DMS 273 (cell line): ENCODE results near the gene MED12L.

Experiments
- DNase-seq: peaks from one replicate; lab custom pipeline; 2025; ENCODE audit not compliant: unreplicated experiment; lab: John Stamatoyannopoulos, UW

Gene MED12L

DNA sequence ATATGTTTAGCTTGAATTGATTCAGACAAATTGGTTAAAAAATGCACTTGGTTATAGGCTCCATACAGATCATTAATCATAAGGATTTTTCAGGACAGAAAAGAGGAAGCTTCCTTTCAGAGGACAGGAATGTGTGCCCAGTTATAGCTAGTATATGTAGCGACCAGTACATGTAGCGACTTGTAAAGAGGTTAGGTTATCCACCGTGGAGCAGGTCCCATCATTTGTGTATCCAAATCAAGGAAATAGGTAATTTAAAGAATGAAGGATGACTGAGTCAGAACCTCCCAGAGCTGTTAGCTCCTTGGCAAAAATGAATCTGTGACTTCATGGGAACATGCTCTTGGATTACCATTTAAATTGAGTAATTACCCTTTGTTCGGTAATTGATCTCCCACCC lies 314.9 kb downstream of the MED12L start:
- DNase-seq, result no peak

- no peak for DNase-seq
Measured at GRCh38 chr3:151402349-151402748, 316.9 kb downstream of the MED12L start.

- no peak for DNase-seq
Measured at GRCh38 chr3:151403246-151403645, 317.8 kb downstream of the MED12L start.

- no peak for DNase-seq
Measured at GRCh38 chr3:151404316-151404715, 318.9 kb downstream of the MED12L start.

GRCh38 chr3:151407928-151408327 lies 322.5 kb downstream of the MED12L start:
- no peak for DNase-seq

DNA sequence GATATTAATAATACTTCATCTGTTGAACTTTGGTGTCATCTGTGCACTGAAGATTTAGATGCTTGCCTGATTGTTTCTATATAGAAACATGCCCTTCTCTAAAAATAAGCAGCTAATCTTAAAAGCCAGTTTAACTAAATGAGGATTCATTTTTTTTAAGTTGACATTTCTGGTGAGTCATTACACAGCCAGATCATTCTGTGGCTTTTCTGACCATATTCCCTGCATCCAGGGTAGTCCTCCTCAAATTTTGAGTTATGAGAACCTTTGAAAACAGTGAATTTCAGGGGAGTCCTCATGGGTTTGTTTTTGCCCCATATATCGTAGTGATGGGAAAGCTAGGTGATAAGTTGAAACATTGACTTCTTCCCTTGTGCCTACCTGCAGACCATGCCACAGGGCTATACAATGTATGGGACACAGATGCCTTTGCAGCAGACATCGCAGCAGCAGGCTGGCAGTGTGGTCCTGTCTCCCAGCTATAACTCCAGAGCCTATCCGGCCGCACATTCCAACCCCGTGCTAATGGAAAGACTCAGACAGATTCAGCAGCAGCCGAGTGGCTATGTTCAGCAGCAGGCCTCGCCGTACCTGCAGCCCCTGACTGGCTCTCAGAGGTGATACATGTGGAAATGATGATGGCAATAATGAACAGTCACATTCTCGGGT lies 325.6 kb downstream of the MED12L start:
- DNase-seq, result no peak

- DNase-seq, result peak; percentile 15
Measured at GRCh38 chr3:151412989-151413388, 327.5 kb downstream of the MED12L start.

- DNase-seq, result no peak
Measured at GRCh38 chr3:151415289-151415688, 329.8 kb downstream of the MED12L start.

- DNase-seq, result no peak
Measured at GRCh38 chr3:151419806-151420205, 334.3 kb downstream of the MED12L start.

GRCh38 chr3:151421938-151422337 lies 336.5 kb downstream of the MED12L start:
- DNase-seq, result no peak

DNA sequence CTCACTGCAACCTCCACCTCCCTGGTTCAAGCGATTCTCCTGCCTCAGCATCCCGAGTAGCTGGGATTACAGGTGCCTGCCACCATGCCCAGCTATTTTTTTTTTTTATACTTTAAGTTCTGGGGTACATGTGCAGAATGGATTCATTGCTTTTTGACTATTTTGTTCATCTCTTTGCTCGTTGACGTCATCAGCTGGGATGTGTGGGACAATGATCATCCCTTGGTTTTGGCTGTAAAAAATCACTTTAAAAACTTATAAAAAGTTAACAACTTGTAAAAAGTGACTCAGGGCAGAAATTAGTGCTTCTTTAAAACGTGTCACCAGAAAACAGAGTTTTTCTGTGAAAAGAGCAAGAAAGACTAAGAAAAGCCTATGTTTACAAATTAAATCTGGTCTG lies 337.6 kb downstream of the MED12L start:
- no peak for DNase-seq

GRCh38 chr3:151425627-151426340 lies 340.3 kb downstream of the MED12L start:
- DNase-seq, result peak; percentile 47

DNA sequence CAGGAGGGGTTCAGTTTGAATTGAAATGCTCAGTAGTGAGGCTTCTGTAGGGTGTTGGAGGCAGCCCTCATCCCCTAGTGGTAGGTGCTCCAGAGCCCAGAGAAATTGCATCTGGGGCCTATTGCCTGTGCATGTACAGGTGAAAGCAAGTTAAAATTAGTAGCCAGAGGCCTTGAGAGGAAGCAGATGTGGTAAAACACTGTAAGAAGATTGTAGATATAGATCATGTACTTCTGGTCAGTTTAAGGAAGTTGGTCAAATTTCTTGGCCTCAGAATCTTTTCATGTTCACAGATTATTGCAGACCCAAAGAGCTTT lies 340.8 kb downstream of the MED12L start:
- DNase-seq, result peak; percentile 47

- no peak for DNase-seq
Measured at GRCh38 chr3:151428386-151428785, 342.9 kb downstream of the MED12L start.

DNA sequence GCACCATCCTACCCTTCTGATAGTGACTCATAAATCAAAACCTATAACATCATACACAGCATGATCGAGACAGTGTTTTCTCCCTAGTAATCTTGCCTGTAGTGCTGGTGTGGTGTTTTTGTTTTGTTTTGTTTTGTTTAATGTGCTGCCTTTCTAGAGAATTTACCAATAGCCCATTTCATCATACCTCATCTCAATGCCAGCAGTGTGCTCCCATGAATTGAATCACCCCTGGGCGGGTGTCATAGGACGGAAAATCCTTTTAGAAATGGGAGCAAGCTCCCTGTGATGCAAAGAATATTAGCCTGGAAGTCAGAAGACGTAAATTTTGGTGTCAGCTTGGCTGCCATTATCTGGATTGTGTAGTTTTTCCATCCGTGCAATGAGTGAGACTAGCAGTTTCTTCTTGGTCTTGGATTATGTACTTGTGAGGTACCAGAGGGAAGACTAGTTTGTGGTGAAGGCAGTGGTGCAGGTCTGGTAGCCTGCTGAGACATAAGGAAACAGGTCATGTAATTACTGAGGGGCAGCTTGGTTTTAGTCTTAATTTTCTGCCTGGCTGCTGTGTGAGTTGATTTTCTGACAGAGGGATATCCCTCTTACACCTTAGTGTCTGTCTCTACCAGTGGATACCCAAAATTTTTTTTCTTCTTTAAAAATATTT lies 345.5 kb downstream of the MED12L start:
- no peak for DNase-seq

GRCh38 chr3:151431940-151432339 lies 346.5 kb downstream of the MED12L start:
- no peak for DNase-seq

DNA sequence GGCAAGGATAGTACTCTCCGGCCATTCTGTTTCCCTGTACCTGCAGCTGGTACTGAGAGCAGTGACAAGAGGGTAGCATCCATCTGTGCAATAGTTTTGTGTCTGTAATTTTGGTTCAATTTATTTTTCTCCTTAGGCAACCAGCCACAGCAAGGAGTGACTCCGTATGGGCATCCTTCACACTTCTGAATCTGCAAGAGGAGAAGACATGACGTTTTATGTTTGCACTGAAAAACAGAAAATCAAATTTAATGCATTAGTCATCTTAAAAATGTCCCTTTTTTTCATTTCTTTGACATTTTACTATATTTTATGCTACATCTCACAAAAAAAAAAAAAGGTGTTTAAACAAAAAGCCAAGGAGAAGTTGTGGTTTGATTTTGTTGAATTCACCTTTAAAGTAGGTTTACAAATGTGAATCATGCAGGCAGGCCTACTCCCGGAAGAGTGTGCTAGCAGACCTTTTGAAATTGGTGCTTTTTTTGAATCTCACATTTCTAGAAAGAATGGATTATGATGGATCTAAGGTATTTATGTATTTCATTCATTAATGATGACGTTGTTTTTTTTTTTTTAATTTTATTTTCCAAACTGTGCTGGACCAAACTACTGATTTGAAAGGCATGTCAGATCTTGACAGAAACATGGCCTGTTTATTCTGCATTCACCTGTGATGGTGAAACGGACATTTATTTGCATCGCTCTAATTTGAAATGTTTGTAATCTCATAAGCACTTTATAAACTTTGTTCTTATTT lies 347.3 kb downstream of the MED12L start:
- no peak for DNase-seq

DNA sequence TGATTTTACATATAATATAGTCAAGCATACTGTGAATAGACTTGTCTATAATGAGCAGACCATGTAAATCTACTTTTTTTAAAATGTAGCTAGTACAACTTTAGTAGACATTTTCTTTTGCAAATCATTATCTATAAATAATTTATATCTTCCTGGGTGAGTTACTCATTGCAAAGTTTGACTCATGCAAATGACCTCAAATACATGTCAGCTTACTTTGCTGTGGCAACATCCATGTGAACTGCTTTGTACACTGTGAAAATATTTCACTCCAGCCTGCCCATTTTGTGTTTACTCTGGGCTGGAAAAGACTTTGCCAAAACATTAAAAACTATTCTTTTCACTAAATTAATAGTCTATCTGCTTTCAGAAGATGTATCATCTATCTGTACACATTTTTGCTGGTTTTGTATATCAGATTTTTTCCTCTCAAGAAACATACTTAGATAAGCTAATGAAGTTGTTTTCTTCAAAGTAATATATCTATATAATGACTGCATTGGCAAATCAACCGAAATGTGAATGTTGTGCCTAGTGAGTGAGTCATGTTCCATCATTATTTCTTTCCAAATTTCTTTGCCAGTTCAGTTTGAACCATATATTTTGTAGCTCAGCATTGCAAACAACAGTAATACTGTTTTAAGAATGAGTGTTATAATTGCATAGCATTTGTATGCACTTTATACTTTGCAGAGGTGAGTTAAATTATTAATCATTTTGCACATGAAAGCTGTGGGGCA lies 348.9 kb downstream of the MED12L start:
- DNase-seq, result no peak

DNA sequence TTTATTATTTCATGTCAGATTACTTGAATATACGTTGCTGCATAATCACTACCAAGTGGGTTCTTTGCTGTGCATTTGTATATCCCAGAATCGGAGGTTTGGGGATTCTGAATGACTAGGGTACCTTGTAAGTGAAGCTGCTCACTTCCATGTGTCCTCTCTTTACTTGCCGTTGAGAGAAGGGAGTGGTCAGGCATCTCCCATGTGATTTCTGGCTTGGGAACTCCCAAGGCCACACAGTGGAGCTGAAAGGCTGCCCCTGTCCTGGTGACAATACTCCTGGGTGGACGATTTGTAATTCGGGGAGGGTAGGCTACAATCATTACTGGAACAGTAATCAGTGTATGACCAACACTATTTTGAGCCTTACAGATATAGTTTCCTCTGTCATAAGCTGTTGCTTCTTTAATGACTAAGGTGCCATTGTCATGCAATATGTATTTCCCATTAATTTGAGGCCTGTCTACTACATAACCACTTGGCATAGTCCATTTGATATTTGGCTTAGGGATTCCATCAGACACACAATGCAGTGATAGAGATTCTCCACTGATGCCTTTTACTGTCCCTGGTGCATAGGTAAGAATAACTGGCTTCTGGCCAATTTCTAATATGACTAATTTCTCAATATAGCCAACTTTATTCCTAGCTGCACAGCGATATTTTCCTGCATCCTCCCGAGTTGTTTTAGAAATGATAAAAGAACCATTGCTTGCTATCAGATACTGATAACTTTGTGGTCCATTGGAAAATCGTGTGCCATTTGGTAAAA lies 351.4 kb downstream of the MED12L start:
- no peak for DNase-seq

DNA sequence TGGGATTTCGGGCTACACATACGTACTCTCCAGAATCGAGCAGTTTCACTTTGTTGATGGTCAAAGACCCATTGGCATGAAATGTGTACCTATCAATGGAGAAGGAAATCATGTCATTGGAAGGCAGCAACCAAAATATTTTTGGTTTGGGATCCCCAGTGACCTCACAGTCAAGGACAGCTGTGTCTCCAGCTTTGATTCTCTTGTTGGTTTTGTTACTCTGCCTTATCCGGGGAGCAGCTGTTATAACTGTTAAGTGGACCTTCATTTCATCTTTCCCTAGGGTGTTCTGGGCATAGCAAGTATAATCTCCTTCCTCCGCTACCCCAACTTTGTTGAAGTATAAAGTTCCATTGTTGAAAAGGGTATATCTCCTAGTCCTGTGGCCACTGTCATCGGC lies 352.4 kb downstream of the MED12L start:
- no peak for DNase-seq
